Measurements from ENCODE around the gene KCNJ16.

Gene KCNJ16

DNA sequence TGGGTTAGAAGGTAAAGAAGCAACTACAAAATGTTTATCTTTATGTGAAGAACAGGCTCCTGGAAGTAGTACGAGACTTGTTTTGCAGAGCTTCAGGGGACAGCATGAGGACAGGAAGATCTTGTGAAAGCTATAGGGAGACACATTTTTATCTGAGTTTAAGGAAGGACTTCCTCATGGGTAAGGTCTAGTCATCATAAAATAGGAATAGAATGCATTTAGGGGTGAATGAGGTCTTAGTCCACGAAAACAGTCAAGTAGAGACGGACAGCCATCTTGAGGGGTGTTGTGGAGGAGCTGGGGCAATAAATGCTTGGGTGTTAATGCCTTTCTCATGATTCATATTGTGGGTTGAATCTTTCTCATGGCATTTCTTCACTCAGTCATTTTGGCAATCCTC lies 24.3 kb downstream of the KCNJ16 start:
- Histone ChIP-seq H3K27me3 (ENCODE audit: control insufficient read depth, insufficient read depth, low read length) (no peaks in the 10 kb centered on the region), H3K36me3 (ENCODE audit: control insufficient read depth, insufficient read depth, low read length) (no peaks in the 10 kb centered on the region), H3K9ac (ENCODE audit: low read length) (no peak overlapping the region), H3K4me1 (ENCODE audit: control insufficient read depth, insufficient read depth, low read length) (no peaks in the 10 kb centered on the region), H3K27ac (ENCODE audit: low read depth, low read length) (no peak overlapping the region), H3K4me3 (ENCODE audit: low read depth, low read length) (no peak overlapping the region), H3K9me3 (ENCODE audit: control insufficient read depth, insufficient read depth, low read depth, low read length) (no peaks in the 10 kb centered on the region)

DNA sequence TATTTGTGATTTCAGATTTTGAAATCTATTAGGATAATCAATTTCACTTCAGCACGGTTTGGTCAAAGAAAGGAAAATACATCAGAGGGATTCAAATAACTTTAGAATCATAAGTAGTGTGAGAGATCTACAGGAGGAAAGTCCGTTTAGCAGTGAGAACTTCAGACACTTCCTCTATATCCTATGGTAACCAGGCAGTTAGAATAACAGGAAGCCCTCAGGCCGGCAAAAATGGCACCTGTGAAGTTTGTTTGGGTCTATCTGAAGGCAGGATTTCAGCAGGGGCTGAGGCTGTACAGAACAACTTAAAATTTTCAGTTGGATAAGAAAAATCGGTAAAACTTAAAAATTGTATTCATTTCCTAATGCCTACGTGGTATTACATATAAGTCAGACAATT lies 24.9 kb downstream of the KCNJ16 start:
- no peaks in the 10 kb centered on the region for H3K36me3 ChIP-seq (ENCODE audit: control insufficient read depth, insufficient read depth, low read length)
- no peak overlapping the region for H3K4me3 ChIP-seq (ENCODE audit: low read depth, low read length)
- no peaks in the 10 kb centered on the region for H3K27me3 ChIP-seq (ENCODE audit: control insufficient read depth, insufficient read depth, low read length)
- H3K9ac ChIP-seq (ENCODE audit: low read length): no peak overlapping the region
- H3K27ac ChIP-seq (ENCODE audit: low read depth, low read length): no peak overlapping the region
- no peaks in the 10 kb centered on the region for H3K4me1 ChIP-seq (ENCODE audit: control insufficient read depth, insufficient read depth, low read length)
- H3K9me3 ChIP-seq (ENCODE audit: control insufficient read depth, insufficient read depth, low read depth, low read length): no peaks in the 10 kb centered on the region

DNA sequence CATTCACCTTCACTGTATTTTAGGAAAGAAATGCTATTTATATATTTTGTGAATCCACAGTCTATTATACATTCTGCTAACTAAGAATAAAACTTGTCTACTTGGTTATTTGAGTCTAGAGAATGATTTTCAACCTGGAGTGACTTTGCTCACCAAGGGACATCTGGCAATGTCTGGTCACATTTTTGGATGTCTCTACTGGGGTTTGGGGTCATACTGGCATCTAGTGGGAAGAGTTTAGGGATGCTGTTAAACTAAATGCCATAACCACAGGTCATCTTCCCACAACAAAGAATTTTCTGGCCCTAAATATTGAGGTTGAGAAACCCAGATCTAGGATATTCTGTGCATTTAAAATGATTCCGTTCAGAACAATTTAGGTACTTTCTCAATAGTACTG lies 26.0 kb downstream of the KCNJ16 start:
- H3K4me3 ChIP-seq (ENCODE audit: low read depth, low read length): no peak overlapping the region
- no peaks in the 10 kb centered on the region for H3K4me1 ChIP-seq (ENCODE audit: control insufficient read depth, insufficient read depth, low read length)
- H3K27me3 ChIP-seq (ENCODE audit: control insufficient read depth, insufficient read depth, low read length): no peaks in the 10 kb centered on the region
- no peaks in the 10 kb centered on the region for H3K36me3 ChIP-seq (ENCODE audit: control insufficient read depth, insufficient read depth, low read length)
- no peaks in the 10 kb centered on the region for H3K9me3 ChIP-seq (ENCODE audit: control insufficient read depth, insufficient read depth, low read depth, low read length)
- H3K27ac ChIP-seq (ENCODE audit: low read depth, low read length): no peak overlapping the region
- H3K9ac ChIP-seq (ENCODE audit: low read length): no peak overlapping the region

DNA sequence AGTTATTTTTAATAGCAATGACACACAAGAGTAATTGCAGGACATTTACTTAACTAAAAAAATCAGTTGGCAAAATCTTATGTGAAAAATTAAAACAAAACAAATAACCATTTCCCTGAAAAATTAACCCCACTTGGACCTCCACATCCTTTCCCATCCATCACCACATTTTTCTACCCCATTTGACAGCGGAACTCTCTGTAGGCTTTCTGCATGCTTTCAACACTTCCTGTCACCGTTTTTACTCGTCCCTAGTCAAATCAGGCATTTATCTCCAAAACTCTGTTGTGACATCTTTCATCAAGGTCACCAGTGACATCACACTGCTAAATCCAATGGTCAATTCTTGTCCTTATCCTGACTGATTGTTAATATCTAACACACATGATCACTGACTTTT lies 27.5 kb downstream of the KCNJ16 start:
- Histone ChIP-seq H3K9ac (ENCODE audit: low read length) (no peak overlapping the region), H3K4me3 (ENCODE audit: low read depth, low read length) (no peak overlapping the region)

DNA sequence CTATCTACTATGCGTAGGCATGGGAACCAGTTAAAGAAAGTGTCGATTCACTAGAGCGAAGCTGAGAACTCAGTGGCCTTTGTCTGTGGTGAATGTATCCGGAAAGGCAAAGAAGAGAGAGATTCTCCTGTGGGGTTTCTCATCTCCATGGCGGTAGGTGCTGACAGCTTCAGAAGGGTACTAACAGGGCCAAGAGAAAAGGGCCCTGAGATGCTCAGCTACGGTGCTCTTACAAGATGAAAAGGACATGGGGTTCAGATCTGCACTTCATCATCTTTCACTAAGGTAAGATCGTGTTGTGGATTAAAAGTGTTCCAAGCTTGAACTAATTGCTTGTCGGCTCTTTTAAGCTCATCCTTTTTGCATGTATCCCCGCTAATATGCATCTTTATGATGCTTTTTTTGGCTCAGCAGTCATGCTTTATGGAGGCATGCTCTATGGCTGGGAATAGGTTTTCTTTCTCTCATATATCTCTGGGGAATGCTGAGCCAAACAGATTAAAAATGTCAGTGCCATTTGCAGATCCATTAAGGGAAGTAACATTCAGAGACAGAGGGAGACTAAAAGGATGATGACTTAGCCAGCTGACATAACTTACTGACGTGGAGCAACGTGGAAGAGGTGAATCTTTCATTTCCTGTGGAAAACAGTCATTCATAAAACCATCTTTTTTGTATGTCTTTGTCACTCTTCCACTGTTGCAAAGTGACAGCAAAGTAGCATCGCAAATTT lies 29.9 kb downstream of the KCNJ16 start:
- Histone ChIP-seq H3K4me1 (ENCODE audit: control insufficient read depth, insufficient read depth, low read length) (no peaks in the 10 kb centered on the region), H3K4me3 (ENCODE audit: low read depth, low read length) (no peak overlapping the region), H3K9ac (ENCODE audit: low read length) (no peak overlapping the region), H3K36me3 (ENCODE audit: control insufficient read depth, insufficient read depth, low read length) (no peaks in the 10 kb centered on the region), H3K27ac (ENCODE audit: low read depth, low read length) (no peak overlapping the region), H3K9me3 (ENCODE audit: control insufficient read depth, insufficient read depth, low read depth, low read length) (no peaks in the 10 kb centered on the region), H3K27me3 (ENCODE audit: control insufficient read depth, insufficient read depth, low read length) (no peaks in the 10 kb centered on the region)

More for the DNA sequence above, 27.5 kb downstream of the KCNJ16 start:
- H3K27me3 ChIP-seq (ENCODE audit: control insufficient read depth, insufficient read depth, low read length): no peaks in the 10 kb centered on the region
- H3K4me1 ChIP-seq (ENCODE audit: control insufficient read depth, insufficient read depth, low read length): no peaks in the 10 kb centered on the region
- H3K9me3 ChIP-seq (ENCODE audit: control insufficient read depth, insufficient read depth, low read depth, low read length): no peaks in the 10 kb centered on the region
- no peak overlapping the region for H3K27ac ChIP-seq (ENCODE audit: low read depth, low read length)
- H3K36me3 ChIP-seq (ENCODE audit: control insufficient read depth, insufficient read depth, low read length): no peaks in the 10 kb centered on the region

DNA sequence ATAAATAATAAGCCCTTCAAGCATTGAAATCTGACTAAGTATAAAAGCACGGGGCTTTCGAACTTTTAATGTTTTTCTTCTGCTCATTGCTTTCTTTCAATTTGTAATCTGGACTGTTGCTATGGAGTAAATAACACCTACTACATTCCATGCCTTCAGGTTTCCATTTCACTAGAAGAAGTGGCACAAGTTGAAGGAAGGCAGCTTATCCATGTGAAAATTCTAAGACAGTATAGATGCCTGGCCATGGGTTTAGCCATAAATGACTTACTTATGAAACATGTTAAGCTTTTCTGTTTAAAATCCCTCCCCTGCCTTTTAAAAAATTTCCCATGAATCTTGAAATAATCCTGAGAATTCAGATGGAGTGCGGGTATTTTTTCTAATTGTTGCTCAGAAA lies 30.6 kb downstream of the KCNJ16 start:
- H3K4me1 ChIP-seq (ENCODE audit: control insufficient read depth, insufficient read depth, low read length): no peaks in the 10 kb centered on the region
- no peaks in the 10 kb centered on the region for H3K9me3 ChIP-seq (ENCODE audit: control insufficient read depth, insufficient read depth, low read depth, low read length)
- H3K27me3 ChIP-seq (ENCODE audit: control insufficient read depth, insufficient read depth, low read length): no peaks in the 10 kb centered on the region
- H3K27ac ChIP-seq (ENCODE audit: low read depth, low read length): no peak overlapping the region
- H3K9ac ChIP-seq (ENCODE audit: low read length): no peak overlapping the region
- H3K4me3 ChIP-seq (ENCODE audit: low read depth, low read length): no peak overlapping the region
- H3K36me3 ChIP-seq (ENCODE audit: control insufficient read depth, insufficient read depth, low read length): no peaks in the 10 kb centered on the region

DNA sequence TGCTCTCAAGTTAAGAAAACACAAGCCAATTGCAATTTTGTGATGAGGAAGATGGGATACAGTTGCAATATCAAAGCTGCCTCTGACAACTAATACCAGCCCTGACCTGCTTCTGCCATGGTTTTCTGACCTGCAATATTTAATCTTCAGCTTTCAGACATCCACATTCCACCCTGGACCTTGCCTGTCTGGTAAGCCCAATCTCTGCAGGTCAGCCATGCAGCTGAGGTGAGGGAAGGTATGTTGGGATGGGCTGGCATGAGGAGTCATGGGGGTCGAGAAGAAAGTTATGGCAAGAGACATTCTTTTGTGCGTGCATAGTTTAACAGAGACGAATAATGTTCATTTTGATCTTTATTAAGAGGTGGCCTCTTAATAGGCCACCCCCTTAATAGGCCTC lies 31.5 kb downstream of the KCNJ16 start:
- Histone ChIP-seq H3K27ac (ENCODE audit: low read depth, low read length) (no peak overlapping the region), H3K36me3 (ENCODE audit: control insufficient read depth, insufficient read depth, low read length) (no peaks in the 10 kb centered on the region), H3K4me3 (ENCODE audit: low read depth, low read length) (no peak overlapping the region), H3K4me1 (ENCODE audit: control insufficient read depth, insufficient read depth, low read length) (no peaks in the 10 kb centered on the region), H3K9ac (ENCODE audit: low read length) (no peak overlapping the region), H3K9me3 (ENCODE audit: control insufficient read depth, insufficient read depth, low read depth, low read length) (no peaks in the 10 kb centered on the region), H3K27me3 (ENCODE audit: control insufficient read depth, insufficient read depth, low read length) (no peaks in the 10 kb centered on the region)

DNA sequence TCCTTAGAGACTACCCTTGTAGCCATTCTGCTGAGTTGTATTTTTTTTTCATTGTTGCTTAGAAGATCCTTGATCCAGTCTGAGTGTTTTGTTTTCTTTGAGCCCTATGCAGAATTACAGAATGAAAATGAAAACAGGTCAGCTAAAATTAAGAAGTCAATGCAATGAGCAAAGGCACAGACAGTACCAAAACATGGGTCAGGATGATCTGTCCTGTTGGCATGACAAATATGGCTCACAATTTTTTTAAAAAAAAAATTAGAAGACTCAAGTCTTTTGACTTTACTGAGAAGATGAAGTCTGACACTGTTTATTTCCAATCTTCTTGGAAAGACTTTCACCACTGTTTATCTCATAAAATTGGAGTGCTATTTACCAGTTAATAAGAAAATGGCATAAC lies 32.4 kb downstream of the KCNJ16 start:
- Histone ChIP-seq H3K4me3 (ENCODE audit: low read depth, low read length) (no peak overlapping the region), H3K4me1 (ENCODE audit: control insufficient read depth, insufficient read depth, low read length) (no peaks in the 10 kb centered on the region), H3K27ac (ENCODE audit: low read depth, low read length) (no peak overlapping the region), H3K36me3 (ENCODE audit: control insufficient read depth, insufficient read depth, low read length) (no peaks in the 10 kb centered on the region), H3K9ac (ENCODE audit: low read length) (no peak overlapping the region), H3K27me3 (ENCODE audit: control insufficient read depth, insufficient read depth, low read length) (no peaks in the 10 kb centered on the region), H3K9me3 (ENCODE audit: control insufficient read depth, insufficient read depth, low read depth, low read length) (no peaks in the 10 kb centered on the region)

DNA sequence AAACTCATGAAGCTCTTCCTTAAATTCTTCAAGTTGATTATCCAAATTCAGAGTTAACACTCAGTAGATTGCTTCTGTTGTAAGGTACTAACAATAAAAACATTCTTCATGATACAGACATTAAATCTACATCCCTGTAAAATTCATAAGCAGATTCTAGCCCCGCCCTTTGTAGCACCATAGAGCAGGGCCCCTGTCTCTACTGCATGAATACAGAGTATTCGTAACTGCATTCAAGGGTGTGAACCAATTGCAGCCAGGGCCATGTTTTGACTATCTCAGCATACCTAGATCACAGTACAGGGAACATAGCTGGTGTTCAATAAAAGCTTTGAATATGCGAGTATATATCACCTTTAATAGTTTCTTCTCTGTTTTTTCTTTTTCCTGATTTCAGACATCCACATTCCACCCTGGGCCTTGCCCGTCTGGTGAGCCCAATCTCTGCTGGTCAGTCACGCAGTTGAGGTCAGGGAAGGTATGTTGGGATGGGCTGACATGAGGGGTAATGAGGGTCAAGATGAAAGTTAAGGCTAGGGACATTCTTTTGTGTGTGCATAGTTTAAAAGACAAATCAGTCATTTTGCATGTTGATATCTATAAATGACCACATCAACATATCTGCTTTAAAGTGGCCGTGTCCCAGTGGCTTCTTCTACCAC lies 33.0 kb downstream of the KCNJ16 start:
- no peaks in the 10 kb centered on the region for H3K36me3 ChIP-seq (ENCODE audit: control insufficient read depth, insufficient read depth, low read length)
- H3K9ac ChIP-seq (ENCODE audit: low read length): no peak overlapping the region
- H3K27me3 ChIP-seq (ENCODE audit: control insufficient read depth, insufficient read depth, low read length): no peaks in the 10 kb centered on the region
- H3K9me3 ChIP-seq (ENCODE audit: control insufficient read depth, insufficient read depth, low read depth, low read length): no peaks in the 10 kb centered on the region
- no peaks in the 10 kb centered on the region for H3K4me1 ChIP-seq (ENCODE audit: control insufficient read depth, insufficient read depth, low read length)
- no peak overlapping the region for H3K27ac ChIP-seq (ENCODE audit: low read depth, low read length)
- H3K4me3 ChIP-seq (ENCODE audit: low read depth, low read length): no peak overlapping the region

DNA sequence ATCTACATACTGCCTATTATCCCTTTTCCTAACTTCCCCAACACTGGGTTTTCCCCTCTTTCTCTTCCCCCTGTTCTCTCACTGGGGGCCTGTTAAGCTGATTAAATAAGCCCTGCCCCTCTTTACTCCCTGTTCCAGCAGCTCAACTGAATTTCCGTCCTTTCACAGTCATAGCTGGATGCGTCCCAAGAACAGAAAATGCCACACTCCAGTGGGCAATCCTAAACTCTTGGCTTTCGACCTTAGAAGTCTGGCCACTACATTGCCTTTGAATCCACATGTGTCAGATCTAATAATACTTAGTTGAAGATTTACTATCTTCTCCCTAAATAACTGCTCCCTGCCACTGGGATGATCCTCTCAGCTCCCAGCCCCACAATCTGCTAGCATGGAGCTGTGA lies 34.5 kb downstream of the KCNJ16 start:
- Histone ChIP-seq H3K4me1 (ENCODE audit: control insufficient read depth, insufficient read depth, low read length) (no peaks in the 10 kb centered on the region), H3K4me3 (ENCODE audit: low read depth, low read length) (no peak overlapping the region), H3K9me3 (ENCODE audit: control insufficient read depth, insufficient read depth, low read depth, low read length) (no peaks in the 10 kb centered on the region), H3K36me3 (ENCODE audit: control insufficient read depth, insufficient read depth, low read length) (no peaks in the 10 kb centered on the region), H3K27me3 (ENCODE audit: control insufficient read depth, insufficient read depth, low read length) (no peaks in the 10 kb centered on the region), H3K9ac (ENCODE audit: low read length) (no peak overlapping the region), H3K27ac (ENCODE audit: low read depth, low read length) (no peak overlapping the region)

DNA sequence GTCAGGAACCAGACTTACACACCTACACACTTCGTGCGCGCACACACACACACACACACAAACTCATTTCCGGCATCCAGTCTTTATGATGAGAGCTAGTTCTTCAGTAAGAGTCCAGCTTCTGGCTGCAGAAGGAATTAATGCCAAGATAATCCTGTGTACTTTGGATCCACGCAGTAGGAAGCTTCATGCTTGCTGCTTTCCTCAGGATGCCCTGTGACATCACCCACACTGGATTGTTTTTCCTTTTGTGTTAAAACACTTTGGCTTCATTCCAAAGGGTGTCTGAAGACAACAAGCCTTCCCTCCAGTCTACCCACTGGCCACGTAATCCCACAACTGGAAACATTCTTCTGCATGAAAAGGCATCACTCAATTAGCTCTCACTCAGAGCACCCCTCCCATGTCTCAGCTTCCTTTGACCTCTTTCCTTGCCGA lies 35.4 kb downstream of the KCNJ16 start:
- H3K9ac ChIP-seq (ENCODE audit: low read length): no peak overlapping the region
- H3K36me3 ChIP-seq (ENCODE audit: control insufficient read depth, insufficient read depth, low read length): no peaks in the 10 kb centered on the region
- no peak overlapping the region for H3K27ac ChIP-seq (ENCODE audit: low read depth, low read length)

More for the DNA sequence above, 35.4 kb downstream of the KCNJ16 start:
- Histone ChIP-seq H3K4me3 (ENCODE audit: low read depth, low read length) (no peak overlapping the region), H3K4me1 (ENCODE audit: control insufficient read depth, insufficient read depth, low read length) (no peaks in the 10 kb centered on the region), H3K27me3 (ENCODE audit: control insufficient read depth, insufficient read depth, low read length) (no peaks in the 10 kb centered on the region), H3K9me3 (ENCODE audit: control insufficient read depth, insufficient read depth, low read depth, low read length) (no peaks in the 10 kb centered on the region)
